ENCODE measurements around the gene PRH2. TPM values are rescaled to one million over a fixed set of nuclear protein-coding genes. Genes with fewer than 3 reads are reported as not detected.

Gene PRH2
- total and polyA plus RNA-seq, 12 donors = not detected

GRCh38 chr12:10965476-10965875 is 36.4 kb downstream of the PRH2 start:
- ATAC-seq (no peak), DNase-seq (no peak)
- no peak overlapping the region for H3K27ac ChIP-seq
- 93 to 97% methylated on average over 1 of the region's 1 CpG for WGBS, 2 donors
- H3K9me3 ChIP-seq = no peaks in the 10 kb centered on the region
- intact Hi-C loops (cut with DNase I) = loop anchor here in 1 of 10 donors (10.0 kb wide), 1 partner anchor 209 kb away; the partner anchor contains the start of gene SMIM10L1
- no peak overlapping the region for H3K4me3 ChIP-seq
- TF ChIP-seq, protein P1, sequence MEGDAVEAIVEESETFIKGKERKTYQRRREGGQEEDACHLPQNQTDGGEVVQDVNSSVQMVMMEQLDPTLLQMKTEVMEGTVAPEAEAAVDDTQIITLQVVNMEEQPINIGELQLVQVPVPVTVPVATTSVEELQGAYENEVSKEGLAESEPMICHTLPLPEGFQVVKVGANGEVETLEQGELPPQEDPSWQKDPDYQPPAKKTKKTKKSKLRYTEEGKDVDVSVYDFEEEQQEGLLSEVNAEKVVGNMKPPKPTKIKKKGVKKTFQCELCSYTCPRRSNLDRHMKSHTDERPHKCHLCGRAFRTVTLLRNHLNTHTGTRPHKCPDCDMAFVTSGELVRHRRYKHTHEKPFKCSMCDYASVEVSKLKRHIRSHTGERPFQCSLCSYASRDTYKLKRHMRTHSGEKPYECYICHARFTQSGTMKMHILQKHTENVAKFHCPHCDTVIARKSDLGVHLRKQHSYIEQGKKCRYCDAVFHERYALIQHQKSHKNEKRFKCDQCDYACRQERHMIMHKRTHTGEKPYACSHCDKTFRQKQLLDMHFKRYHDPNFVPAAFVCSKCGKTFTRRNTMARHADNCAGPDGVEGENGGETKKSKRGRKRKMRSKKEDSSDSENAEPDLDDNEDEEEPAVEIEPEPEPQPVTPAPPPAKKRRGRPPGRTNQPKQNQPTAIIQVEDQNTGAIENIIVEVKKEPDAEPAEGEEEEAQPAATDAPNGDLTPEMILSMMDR (IDR thresholded peaks at IDR 0.05) = no peak
- no peaks in the 10 kb centered on the region for H3K27me3 ChIP-seq
- no peaks in the 10 kb centered on the region for H3K36me3 ChIP-seq
- H3K4me1 ChIP-seq = peaks cover 0 to 18% (median 0%) of the 10 kb centered on the region in 9 donors

DNA sequence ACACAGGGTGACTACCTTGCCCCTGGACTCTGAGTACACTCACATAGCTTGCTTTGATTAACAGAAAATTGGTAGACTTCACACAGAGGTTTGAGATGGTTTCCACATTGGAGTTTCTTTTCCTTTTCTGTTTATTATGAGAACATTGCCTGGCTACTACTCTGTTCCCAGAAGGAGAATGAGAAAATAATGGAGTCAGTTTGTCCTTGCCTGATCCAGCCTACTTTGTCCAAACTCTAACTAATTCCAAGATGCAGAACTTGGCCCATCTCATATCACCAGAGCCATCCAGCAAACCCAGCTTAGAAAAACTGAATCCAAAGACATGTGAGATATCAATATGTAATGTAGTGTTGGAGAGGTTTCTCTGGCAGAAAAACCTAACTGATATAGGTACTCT is 37.3 kb downstream of the PRH2 start:
- Histone ChIP-seq H3K9me3 (no peaks in the 10 kb centered on the region), H3K4me1 (peaks cover 0 to 18% (median 0%) of the 10 kb centered on the region in 9 donors), H3K36me3 (no peaks in the 10 kb centered on the region), H3K27ac (no peak overlapping the region), H3K27me3 (no peaks in the 10 kb centered on the region), H3K4me3 (no peak overlapping the region)
- intact Hi-C loops (cut with DNase I) = loop anchor here in 1 of 10 donors (10.0 kb wide), 1 partner anchor 208 kb away; the partner anchor contains the start of gene SMIM10L1
- ATAC-seq = no peak
- TF ChIP-seq, protein P1 (IDR thresholded peaks at IDR 0.05) = no peak
- DNase-seq = no peak

DNA sequence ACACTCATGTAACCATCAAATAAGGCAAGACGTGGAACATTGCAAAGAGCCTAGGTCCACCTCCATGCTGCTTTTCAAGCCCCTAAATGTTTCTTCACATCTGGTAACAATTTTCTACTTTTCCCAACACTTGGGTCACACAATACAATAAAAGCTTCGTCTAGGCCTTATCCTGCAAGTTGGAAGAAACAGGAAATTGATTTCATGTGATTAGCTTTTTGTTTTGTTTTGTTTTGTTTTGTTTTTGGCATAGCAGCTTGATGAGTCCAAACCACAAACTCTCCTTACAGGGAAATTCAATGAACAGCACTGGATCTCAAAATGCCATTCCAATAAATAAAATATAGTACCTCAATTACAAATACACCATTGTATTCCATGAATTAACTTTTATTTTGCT is 38.4 kb downstream of the PRH2 start:
- no peaks in the 10 kb centered on the region for H3K9me3 ChIP-seq
- TF ChIP-seq, protein P1 (IDR thresholded peaks at IDR 0.05) = no peak
- H3K4me3 ChIP-seq = no peak overlapping the region
- DNase-seq (no peak), ATAC-seq (no peak)
- WGBS, 2 donors = 64 to 71% methylated on average over 2 of the region's 2 CpGs
- no peak overlapping the region for H3K27ac ChIP-seq
- peaks cover 0 to 4% (median 0%) of the 10 kb centered on the region in 9 donors for H3K36me3 ChIP-seq
- H3K4me1 ChIP-seq = peaks cover 0 to 18% (median 0%) of the 10 kb centered on the region in 9 donors
- H3K27me3 ChIP-seq = no peaks in the 10 kb centered on the region
- intact Hi-C loops (cut with DNase I) = loop anchor here in 1 of 10 donors (10.0 kb wide), 1 partner anchor 207 kb away; the partner anchor contains the start of gene SMIM10L1

GRCh38 chr12:10968765-10969456 is 39.9 kb downstream of the PRH2 start:
- H3K27me3 ChIP-seq = no peaks in the 10 kb centered on the region
- ATAC-seq = peak in 6 of 8 donors; percentile 22 to 89 (median 45)
- H3K27ac ChIP-seq = no peak overlapping the region
- peak; percentile 11 to 17 for DNase-seq
- TF ChIP-seq, protein P1 (IDR thresholded peaks at IDR 0.05) = no peak
- intact Hi-C loops (cut with DNase I) = loop anchor here in 1 of 10 donors (10.0 kb wide), 1 partner anchor 206 kb away; the partner anchor contains the start of gene SMIM10L1
- H3K4me1 ChIP-seq = peaks cover 0 to 18% (median 0%) of the 10 kb centered on the region in 9 donors
- WGBS, 2 donors = 59 to 65% methylated on average over 15 of the region's 15 CpGs
- H3K4me3 ChIP-seq = no peak overlapping the region
- peaks cover 0 to 5% (median 0%) of the 10 kb centered on the region in 9 donors for H3K36me3 ChIP-seq
- H3K9me3 ChIP-seq = no peaks in the 10 kb centered on the region
